Skin epidermis (tissue), 12 donors: Measurements from ENCODE around the gene ICAM2.
A peak's percentile ranks its signal among the peaks of the same experiment; 100 is the strongest.
"Not testable (repeated sequence)": the region's sequence is repeated elsewhere in the genome, so short reads cannot be mapped to it uniquely, and the experiment has no call there.

ENCODE experiments used
- H3K27ac ChIP-seq, 21 experiments: fragments of 200-600 bp; sonication (generic) in 11 of 21; one replicate each; pipeline ENCODE4 v1.5.0; 2020; ENCODE audit warnings: mild to moderate bottlenecking in 3 of 21, inconsistent platforms in 2 of 21, moderate library complexity in 2 of 21
- H3K4me3 ChIP-seq, 7 experiments: fragments of 200-600 bp; sonication (generic) in 2 of 7; one replicate each; pipeline ENCODE4 v1.5.0; 2020; ENCODE audit warnings: inconsistent platforms in 2 of 7, mild to moderate bottlenecking in 2 of 7, moderate library complexity in 1 of 7

ICAM2 gene

GRCh38 chr17:64017381-64017980 is 3.0 kb downstream of the ICAM2 start:
- Histone ChIP-seq H3K4me3 (no peak overlapping the region), H3K27ac (peak overlapping the region in 3 of 21 experiments; percentile 24 to 75 (median 38))

GRCh38 chr17:64016974-64017373 is 3.5 kb downstream of the ICAM2 start:
- Histone ChIP-seq H3K27ac (peak overlapping the region in 14 of 21 experiments; percentile 5 to 79 (median 58)), H3K4me3 (no peak overlapping the region)

DNA sequence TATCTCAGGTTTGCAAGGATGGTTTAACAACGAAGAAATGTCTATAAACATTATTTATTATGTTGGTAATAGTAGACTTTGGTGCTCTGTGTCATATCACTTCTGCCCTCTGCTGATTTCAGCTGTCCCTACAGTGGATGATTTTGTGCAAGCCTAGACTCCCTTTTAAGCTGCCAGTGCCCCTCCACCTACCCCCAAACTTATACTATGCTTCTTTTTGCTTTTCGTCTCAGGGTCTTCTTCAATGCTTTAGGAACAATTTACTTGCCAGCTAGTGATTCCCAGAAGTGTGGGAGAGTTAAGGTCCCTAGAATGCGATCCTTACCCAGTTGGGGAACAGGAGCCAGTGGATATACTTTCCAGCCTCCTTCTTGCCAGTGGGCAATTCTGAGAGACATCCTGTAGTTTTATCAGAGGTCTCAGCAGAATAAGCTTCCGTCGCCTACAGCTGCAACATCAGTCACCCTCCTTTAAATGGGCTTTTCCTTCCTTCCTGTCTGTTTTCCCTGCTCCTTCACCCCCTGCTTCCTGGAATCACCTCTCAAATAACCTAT is 4.1 kb downstream of the ICAM2 start:
- H3K4me3 ChIP-seq: no peak overlapping the region
- peak overlapping the region in 18 of 21 experiments; percentile 5 to 79 (median 52) for H3K27ac ChIP-seq

GRCh38 chr17:64015447-64015846 is 5.0 kb downstream of the ICAM2 start:
- no peak overlapping the region for H3K4me3 ChIP-seq
- peak overlapping the region in 9 of 21 experiments; percentile 20 to 79 (median 71) for H3K27ac ChIP-seq

DNA sequence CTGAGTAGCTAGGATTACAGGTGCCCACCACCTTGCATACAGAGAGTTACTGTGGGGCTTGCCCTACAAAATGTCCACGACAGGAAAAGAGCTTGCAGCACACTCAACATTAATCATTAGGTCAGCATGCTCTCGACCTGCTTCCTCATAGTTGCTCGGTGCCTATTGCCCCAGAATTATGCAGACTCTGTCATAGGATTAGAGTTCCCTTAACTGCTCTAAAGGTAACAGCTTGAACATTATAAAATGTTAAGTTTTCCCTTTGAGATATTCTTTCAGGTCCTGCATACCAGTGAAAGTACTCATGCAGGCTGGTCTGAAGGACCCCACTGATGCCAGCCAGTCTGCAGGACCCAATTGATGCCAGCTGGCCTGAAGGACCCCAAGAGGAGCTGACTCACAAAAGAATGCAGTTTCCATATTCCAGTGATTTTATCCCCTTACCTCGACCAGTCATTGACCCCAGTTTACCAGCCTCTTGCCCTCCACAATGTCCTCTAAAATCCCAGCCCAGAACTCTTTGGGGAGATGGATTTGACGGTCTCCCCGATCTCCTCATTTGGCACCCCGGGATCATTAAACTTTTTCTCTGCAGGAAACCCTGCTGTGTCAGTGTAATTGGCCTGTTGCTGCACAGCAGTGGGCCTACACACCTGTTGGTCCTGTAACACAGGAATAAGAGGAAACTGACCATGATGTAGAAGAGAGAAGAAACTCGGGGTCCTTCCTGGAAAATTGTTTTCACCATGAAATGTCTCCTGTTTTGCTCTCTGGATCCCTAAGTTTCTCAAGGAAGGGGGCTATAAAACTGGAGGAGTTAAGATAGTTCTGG is 10.6 kb downstream of the ICAM2 start:
- Histone ChIP-seq H3K27ac (peak overlapping the region in 2 of 21 experiments; percentile 29 to 35), H3K4me3 (no peak overlapping the region)

DNA sequence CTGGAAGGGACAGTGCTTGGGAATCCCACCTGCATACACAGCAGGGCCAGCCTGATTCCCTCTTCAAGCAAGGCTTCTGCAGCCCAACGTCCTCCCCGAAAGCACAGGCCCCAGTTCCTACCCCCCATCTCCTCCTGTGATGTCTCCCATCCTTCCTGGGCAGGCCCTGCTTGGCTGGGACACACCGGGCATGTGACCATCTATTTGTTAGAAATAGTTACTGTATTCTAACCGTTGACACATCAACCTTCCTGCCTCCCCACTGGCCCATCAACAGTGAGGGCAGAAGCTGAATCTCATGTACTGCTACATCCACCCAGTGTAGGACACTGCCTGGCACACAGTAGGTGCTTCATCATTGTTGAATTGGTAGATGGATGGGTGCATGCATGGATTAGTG is 11.6 kb downstream of the ICAM2 start:
- no peak overlapping the region for H3K4me3 ChIP-seq
- peak overlapping the region in 6 of 21 experiments; percentile 4 to 30 (median 7) for H3K27ac ChIP-seq

GRCh38 chr17:64008346-64008745 is 12.1 kb downstream of the ICAM2 start:
- no peak overlapping the region for H3K4me3 ChIP-seq

DNA sequence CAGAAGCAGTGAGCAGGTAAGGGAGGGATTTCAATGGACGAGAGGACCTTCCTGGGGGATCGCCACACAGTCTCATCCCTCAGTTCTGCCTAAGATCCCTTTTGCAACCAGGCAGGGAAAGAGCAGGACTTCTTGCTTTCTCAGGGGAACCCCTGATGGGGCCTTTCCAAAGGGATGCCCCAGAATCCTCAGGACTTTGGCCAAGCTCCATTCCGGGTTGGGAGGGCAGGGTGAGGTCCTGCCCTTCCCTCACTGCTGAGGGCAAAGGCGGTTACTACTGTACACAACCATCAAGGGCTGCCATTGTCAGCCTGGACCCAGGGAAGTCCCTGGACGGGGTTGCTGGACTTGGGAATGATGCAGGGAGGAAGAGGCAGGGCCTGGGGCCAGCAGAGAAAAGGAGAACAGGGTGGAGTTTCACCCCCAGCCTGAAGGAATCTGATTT is 12.6 kb downstream of the ICAM2 start:
- Histone ChIP-seq H3K4me3 (no peak overlapping the region), H3K27ac (peak overlapping the region in 7 of 21 experiments; percentile 5 to 38 (median 14))

More at GRCh38 chr17:64008346-64008745, 12.1 kb downstream of the ICAM2 start:
- H3K27ac ChIP-seq: peak overlapping the region in 7 of 21 experiments; percentile 4 to 30 (median 8)

- H3K4me3 ChIP-seq: not testable (repeated sequence)
- peak overlapping the region in 7 of 21 experiments; percentile 5 to 38 (median 17) for H3K27ac ChIP-seq
These were observed 13.2 kb downstream of the ICAM2 start for GRCh38 chr17:64007089-64007837.

DNA sequence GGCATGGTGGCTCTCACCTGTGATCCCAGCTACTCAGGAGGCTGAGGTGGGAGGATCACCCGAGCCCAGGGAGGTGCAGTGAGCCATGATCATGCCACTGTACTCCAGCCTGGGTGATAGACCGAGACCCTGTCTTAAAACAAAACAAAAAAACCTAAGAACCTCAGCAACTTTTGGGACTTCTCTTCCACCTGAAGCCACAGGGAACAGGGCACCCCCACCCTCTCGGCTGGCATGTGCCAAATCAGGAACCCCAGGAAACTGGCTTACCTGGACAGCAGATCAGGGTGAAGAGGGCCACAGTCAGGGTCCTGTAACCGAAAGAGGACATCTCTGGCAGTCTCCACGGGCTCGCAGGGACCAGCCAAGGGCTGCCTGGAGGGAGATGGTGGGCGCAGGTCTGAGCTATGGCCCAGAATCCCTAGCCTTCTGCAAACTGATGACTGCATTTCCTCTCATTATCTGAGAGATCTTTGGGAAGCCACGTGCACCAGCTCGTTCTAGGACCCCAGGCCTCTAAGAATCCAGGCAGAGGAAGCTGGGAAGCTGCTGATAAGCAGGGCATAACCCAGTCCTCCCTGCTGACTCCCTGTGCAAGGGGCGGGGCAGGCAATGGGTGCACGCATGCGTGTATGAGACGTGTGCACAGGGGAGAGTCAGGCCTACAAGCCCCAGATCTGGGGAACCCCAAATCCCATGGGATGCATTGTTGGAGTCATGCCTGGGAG is 13.9 kb downstream of the ICAM2 start:
- Histone ChIP-seq H3K27ac (peak overlapping the region in 9 of 21 experiments; percentile 3 to 62 (median 26)), H3K4me3 (no peak overlapping the region)

- Histone ChIP-seq H3K27ac (peak overlapping the region in 4 of 21 experiments; percentile 23 to 62 (median 52)), H3K4me3 (no peak overlapping the region)
These were observed 14.7 kb downstream of the ICAM2 start for GRCh38 chr17:64005734-64006167.

DNA sequence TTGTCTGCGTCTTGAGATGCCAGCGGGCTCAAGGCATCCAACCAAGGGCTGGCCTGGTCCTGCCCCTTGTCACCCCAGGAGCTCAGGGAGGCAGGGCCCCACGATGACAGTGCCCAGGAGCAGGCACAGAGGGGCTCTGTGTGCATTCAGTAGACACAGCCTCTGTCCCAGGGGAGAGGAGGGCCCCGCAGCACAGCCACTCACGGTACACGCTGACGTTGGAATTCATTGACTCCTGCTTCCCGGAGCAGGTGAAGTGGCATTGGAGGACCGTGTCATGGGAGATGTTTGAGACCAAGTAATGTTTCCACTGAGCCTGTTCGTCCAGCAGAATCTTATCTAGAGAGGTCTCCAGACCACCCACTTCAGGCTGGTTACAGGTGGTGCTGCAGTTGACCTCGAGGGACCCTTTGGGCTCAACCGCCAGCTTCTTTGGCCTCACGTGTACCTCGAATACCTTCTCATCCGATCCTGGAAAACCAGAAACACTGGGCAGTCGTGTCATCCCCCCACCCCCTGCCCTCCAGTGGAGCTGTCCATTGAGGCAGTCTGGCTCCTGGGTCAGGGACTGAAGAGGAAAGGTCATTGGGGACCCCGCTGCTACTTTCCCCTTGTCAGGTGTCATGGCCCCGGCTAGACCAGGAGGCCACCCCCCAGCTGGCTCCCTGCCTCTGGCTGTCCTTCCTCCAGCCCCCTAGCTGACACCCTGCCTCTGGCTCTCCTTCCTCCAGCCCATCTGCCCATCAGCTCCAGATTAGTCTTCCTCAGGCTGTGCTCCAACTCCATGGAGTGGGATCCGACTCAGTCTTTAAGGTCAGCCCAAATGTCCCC is 15.3 kb downstream of the ICAM2 start:
- no peak overlapping the region for H3K4me3 ChIP-seq
- peak overlapping the region in 3 of 21 experiments; percentile 16 to 62 (median 49) for H3K27ac ChIP-seq

DNA sequence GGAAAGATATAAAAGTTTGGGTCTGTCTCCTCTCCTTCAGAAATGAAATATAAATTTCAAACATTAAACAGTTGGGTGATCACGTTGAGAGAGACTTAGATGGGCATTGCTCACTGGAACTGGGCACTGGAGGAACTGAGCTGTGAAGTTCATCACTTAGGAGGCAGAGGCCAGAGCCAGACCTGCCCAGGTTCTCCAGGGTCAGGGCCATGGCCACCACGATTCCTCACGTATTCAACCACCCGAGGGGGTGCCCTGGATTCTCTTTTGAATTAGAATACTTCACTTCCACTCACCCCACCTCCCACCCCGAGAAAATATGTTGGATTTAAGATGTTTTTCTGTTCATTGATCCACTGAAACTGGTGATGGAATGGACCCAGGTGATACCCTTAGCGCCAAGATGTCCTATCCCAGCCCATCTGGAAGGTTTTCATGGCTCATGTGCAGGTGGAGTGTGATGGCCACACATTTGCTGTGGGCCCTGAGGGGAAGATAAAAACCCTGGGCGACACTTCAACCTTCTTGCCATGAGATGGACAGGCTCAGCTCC is 16.1 kb downstream of the ICAM2 start:
- H3K4me3 ChIP-seq: no peak overlapping the region
- H3K27ac ChIP-seq: no peak overlapping the region

- H3K4me3 ChIP-seq: no peak overlapping the region
- H3K27ac ChIP-seq: no peak overlapping the region
These were observed 16.8 kb downstream of the ICAM2 start for GRCh38 chr17:64003526-64004121.

DNA sequence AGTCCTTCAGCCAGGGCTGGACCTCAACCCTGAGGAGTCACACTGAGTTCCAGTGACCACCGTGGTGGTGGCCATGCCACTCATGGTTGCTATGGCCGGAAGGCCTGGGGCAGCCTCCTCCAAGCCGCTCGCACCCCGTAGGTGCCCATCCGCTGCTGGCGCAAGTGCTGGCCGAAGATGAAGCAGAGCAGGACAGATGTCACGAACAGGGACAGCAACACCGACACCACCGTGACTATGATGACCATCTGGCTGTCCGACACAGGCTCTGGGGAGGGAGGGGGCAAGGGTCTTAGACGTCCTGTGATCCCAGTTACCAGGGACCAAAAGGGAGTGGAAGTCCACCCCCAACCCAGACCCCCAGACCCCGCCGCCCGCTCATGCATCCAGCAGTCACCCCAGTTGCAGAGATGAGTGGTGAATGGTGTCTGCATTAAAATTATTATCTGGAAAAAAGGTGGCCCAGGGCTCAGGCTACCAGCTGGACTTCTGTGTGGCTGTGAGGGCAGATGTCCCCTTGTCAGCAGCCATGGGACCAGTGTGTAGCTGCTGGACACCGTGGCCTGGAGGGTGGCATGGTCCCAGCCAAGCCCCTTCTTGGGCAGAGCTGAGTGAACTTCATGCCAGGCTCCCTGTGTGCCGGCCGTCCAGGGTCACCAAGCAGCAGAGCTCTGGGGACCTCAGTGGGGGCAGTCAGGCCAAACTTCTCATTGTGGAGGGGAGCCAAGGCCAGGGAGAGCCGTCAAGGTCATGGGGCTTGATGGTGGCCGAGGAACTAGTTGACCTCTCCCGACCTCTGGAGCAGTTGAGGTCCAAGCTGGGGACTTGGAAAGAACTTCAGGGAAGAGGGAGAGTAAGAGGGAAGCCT is 17.5 kb downstream of the ICAM2 start:
- Histone ChIP-seq H3K4me3 (no peak overlapping the region), H3K27ac (peak overlapping the region in 3 of 21 experiments; percentile 25 to 60 (median 53))

DNA sequence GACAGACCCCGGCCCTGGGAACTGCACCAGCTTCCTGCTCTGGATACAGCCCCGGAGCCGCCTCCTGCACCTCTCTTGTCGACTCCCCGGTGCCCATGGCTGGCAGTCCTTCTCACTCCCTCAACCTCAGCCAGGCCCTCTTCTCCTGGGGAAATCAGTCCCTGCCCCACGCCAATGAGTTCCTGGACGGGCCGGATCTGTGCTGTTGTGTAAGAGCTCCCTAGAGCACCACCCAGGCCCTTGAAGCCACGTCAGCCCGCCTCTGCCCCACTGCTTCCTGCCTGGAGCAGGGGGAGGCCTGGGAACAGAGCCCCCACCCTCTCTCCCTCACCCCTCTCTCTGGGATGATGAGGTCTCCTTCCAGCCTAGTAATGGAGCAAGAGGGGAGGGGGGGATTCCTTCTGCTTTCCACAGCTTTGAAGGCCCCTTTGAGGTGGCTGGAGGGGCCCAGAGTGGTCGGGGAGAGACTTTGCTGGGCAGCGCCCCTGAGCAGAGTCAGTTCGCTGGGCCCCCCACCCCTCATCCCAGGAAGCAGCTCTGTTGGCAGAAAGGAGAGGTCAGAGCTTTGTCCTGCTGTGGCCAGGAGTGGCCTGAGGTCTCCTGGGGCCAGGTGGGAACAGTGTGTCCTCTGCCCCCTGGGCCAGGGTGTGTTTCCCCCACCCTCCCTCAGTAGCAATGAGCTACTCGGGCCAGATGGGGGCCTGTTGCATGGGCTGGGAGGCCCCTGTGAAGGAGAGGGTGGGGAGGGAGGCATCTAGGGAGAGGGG is 18.5 kb downstream of the ICAM2 start:
- Histone ChIP-seq H3K4me3 (no peak overlapping the region), H3K27ac (peak overlapping the region in 12 of 21 experiments; percentile 3 to 65 (median 52))
